Neuronal stem cell (in vitro differentiated cells): Measurements from ENCODE around the gene RHOBTB3. TPM values are rescaled to one million over a fixed set of nuclear protein-coding genes. Genes with fewer than 3 reads are reported as not detected.

Experiments used
- DNase-seq: peaks from one replicate; pipeline ENCODE4 v3.0.0-alpha.2; 2013; ENCODE audit warnings: low spot score
- H2AFZ ChIP-seq: one replicate; pipeline ENCODE4 v1.6.1; 2013; ENCODE audit warnings: mild to moderate bottlenecking, low read length, inconsistent platforms
- H2AK5ac ChIP-seq: 2 replicates; pipeline ENCODE4 v1.6.1; 2013; ENCODE audit warnings: low read depth, mild to moderate bottlenecking, inconsistent platforms, low read length, moderate library complexity, mixed read lengths
- H2BK120ac ChIP-seq: 2 replicates; pipeline ENCODE4 v1.6.1; 2013; ENCODE audit warnings: low read depth, mild to moderate bottlenecking, inconsistent platforms, low read length, moderate library complexity, mixed read lengths
- H2BK12ac ChIP-seq: one replicate; pipeline ENCODE4 v1.6.1; 2013; ENCODE audit warnings: low read length, inconsistent platforms
- H2BK15ac ChIP-seq: 2 replicates; pipeline ENCODE4 v1.6.1; 2013; ENCODE audit warnings: mild to moderate bottlenecking, low read length, inconsistent platforms, mixed read lengths
- H2BK5ac ChIP-seq: one replicate; pipeline ENCODE4 v1.6.1; 2013; ENCODE audit warnings: inconsistent platforms, mild to moderate bottlenecking, low read length, moderate library complexity
- H3K14ac ChIP-seq: one replicate; pipeline ENCODE4 v1.6.1; 2013; ENCODE audit warnings: low read length, inconsistent platforms
- H3K18ac ChIP-seq: 2 replicates; pipeline ENCODE4 v1.6.1; 2013; ENCODE audit warnings: low read length, inconsistent platforms
- H3K23ac ChIP-seq: 2 replicates; pipeline ENCODE4 v1.6.1; 2013; ENCODE audit warnings: low read depth, mild to moderate bottlenecking, mixed read lengths, low read length, inconsistent platforms; ENCODE audit not compliant: poor library complexity
- H3K27ac ChIP-seq: replicated peaks from 3 replicates; pipeline ENCODE4 v1.5.1; 2013; ENCODE audit warnings: low read length, inconsistent platforms
- H3K27me3 ChIP-seq, 3 experiments: 2 replicates each; pipeline ENCODE4 v1.6.1; 2013; ENCODE audit warnings: low read length in 3 of 3, mild to moderate bottlenecking in 2 of 3, inconsistent platforms in 1 of 3, low read depth in 1 of 3, mixed read lengths in 1 of 3, moderate library complexity in 1 of 3; ENCODE audit not compliant: control insufficient read depth in 3 of 3, insufficient read depth in 3 of 3
- H3K36me3 ChIP-seq, 2 donors: replicated peaks in 1 of 2; 2 replicates each; pipeline ENCODE4 v1.6.1; 2013; ENCODE audit warnings: low read length in 2 of 2; ENCODE audit not compliant: control insufficient read depth in 2 of 2, insufficient read depth in 2 of 2
- H3K4ac ChIP-seq: 2 replicates; pipeline ENCODE4 v1.6.1; 2013; ENCODE audit warnings: inconsistent platforms, mild to moderate bottlenecking, low read length, moderate library complexity
- H3K4me1 ChIP-seq, 2 donors: 1 replicate in 1 of 2; 2 replicates in 1 of 2; pipeline ENCODE4 v1.6.1; 2013; ENCODE audit warnings: low read length in 2 of 2, low read depth in 1 of 2; ENCODE audit not compliant: control insufficient read depth in 2 of 2, insufficient read depth in 1 of 2
- H3K4me2 ChIP-seq: one replicate; pipeline ENCODE4 v1.6.1; 2013; ENCODE audit warnings: mild to moderate bottlenecking, low read length, inconsistent platforms; ENCODE audit not compliant: insufficient read depth, poor library complexity, severe bottlenecking
- H3K4me3 ChIP-seq, 2 donors: 2 replicates each; pipeline ENCODE4 v1.5.1; 2013; ENCODE audit warnings: low read length in 2 of 2, mild to moderate bottlenecking in 2 of 2, inconsistent platforms in 1 of 2, moderate library complexity in 1 of 2
- H3K79me1 ChIP-seq: one replicate; pipeline ENCODE4 v1.6.1; 2013; ENCODE audit warnings: low read depth, mild to moderate bottlenecking, inconsistent platforms, low read length, moderate library complexity
- H3K9ac ChIP-seq: one replicate; pipeline ENCODE4 v1.6.1; 2013; ENCODE audit warnings: mild to moderate bottlenecking, low read depth, low read length, inconsistent platforms; ENCODE audit not compliant: poor library complexity
- H3K9me3 ChIP-seq, 2 donors: replicated peaks in 1 of 2; 2 replicates each; pipeline versions ENCODE3 to v1.6.1; 2013; ENCODE audit warnings: low read length in 2 of 2, mild to moderate bottlenecking in 2 of 2, inconsistent platforms in 1 of 2, low read depth in 1 of 2, mixed read lengths in 1 of 2, moderate library complexity in 1 of 2; ENCODE audit not compliant: control insufficient read depth in 2 of 2, insufficient read depth in 1 of 2
- H4K8ac ChIP-seq: one replicate; pipeline ENCODE4 v1.6.1; 2013; ENCODE audit warnings: low read depth, mild to moderate bottlenecking, inconsistent platforms, low read length, moderate library complexity
- H4K91ac ChIP-seq: one replicate; pipeline ENCODE4 v1.6.1; 2013; ENCODE audit warnings: low read length, low read depth, mild to moderate bottlenecking, inconsistent platforms; ENCODE audit not compliant: poor library complexity
- WGBS, 2 donors: extraction: QIAGEN DNeasy Blood & Tissue Kit; methylation state at CpG; one replicate each; pipeline ENCODE4 v1.1.7; 2013; ENCODE audit warnings: missing lambda C conversion rate in 2 of 2, mixed read lengths in 1 of 2; ENCODE audit not compliant: insufficient read length in 2 of 2, insufficient replicate concordance in 1 of 2; ENCODE audit errors: extremely low coverage in 2 of 2; 5-methylcytosine and 5-hydroxymethylcytosine counted together
- polyA plus RNA-seq, 2 experiments: library from polyadenylated mRNA; stranded (reverse); fragments of 200-250 nt; gene quantifications; one replicate each; pipeline ENCODE4 v1.2.3, GENCODE V29; 2013

RHOBTB3 gene
- 6.3 TPM for polyA plus RNA-seq (2013, experiment 1 of 2)
- polyA plus RNA-seq (2013, experiment 2 of 2): 7.3 TPM

- Histone ChIP-seq H3K27me3 (peaks cover 0 to 30% (median 5%) of the 10 kb centered on the region in 3 experiments), H3K18ac (peak within 1 kb of the TSS; percentile 94), H2BK15ac (peak within 1 kb of the TSS; percentile 64), H3K4me1 (peaks cover 6 to 37% of the 10 kb centered on the region in 2 donors), H3K4ac (no peak within 1 kb of the TSS), H3K9me3 (no peaks in the 10 kb centered on the region), H4K8ac (no peak within 1 kb of the TSS), H3K14ac (no peak within 1 kb of the TSS), H2AFZ (peak within 1 kb of the TSS; percentile 80), H2BK12ac (peak within 1 kb of the TSS; percentile 90), H3K9ac (peak within 1 kb of the TSS; percentile 92), H2BK120ac (peak within 1 kb of the TSS; percentile 72), H2BK5ac (peak within 1 kb of the TSS; percentile 66), H3K27ac (no peak within 1 kb of the TSS), H3K23ac (peak within 1 kb of the TSS; percentile 99), H4K91ac (no peak within 1 kb of the TSS), H3K36me3 (peaks cover 0 to 34% of the 10 kb centered on the region in 2 donors), H2AK5ac (peak within 1 kb of the TSS; percentile 56), H3K4me3 (peak within 1 kb of the TSS; percentile 85 to 88), H3K4me2 (peak within 1 kb of the TSS; percentile 93), H3K79me1 (no peaks in the 10 kb centered on the region)
- peak; percentile 65 for DNase-seq
- WGBS, 2 donors: no CpG with 5 or more reads among the region's 78 CpGs
These were observed at the start of gene RHOBTB3 for GRCh38 chr5:95730730-95731570. Gene RHOBTB3, plus strand, starts transcription at chr5:95731336. Its CDS starts 347 bp downstream, at chr5:95731683.

- no peak within 1 kb of the TSS for H3K4ac ChIP-seq
- H3K14ac ChIP-seq: no peak within 1 kb of the TSS
- H4K8ac ChIP-seq: no peak within 1 kb of the TSS
- no peak within 1 kb of the TSS for H2BK12ac ChIP-seq
- DNase-seq: no peak
- H2AFZ ChIP-seq: peak within 1 kb of the TSS; percentile 82
- H2BK15ac ChIP-seq: no peak within 1 kb of the TSS
- H3K36me3 ChIP-seq: no peaks in the 10 kb centered on the region
- H3K9me3 ChIP-seq: peaks cover 0 to 2% of the 10 kb centered on the region in 2 donors
- H2BK5ac ChIP-seq: no peak within 1 kb of the TSS
- no peak within 1 kb of the TSS for H3K18ac ChIP-seq
- no peaks in the 10 kb centered on the region for H3K27me3 ChIP-seq
- H3K4me3 ChIP-seq: no peak within 1 kb of the TSS
- WGBS, 2 donors: no CpG with 5 or more reads among the region's 1 CpG
- H3K79me1 ChIP-seq: no peaks in the 10 kb centered on the region
- no peak within 1 kb of the TSS for H2AK5ac ChIP-seq
- no peak within 1 kb of the TSS for H3K27ac ChIP-seq
- no peak within 1 kb of the TSS for H3K9ac ChIP-seq
- no peak within 1 kb of the TSS for H4K91ac ChIP-seq
- peaks cover 3 to 11% of the 10 kb centered on the region in 2 donors for H3K4me1 ChIP-seq
- no peak within 1 kb of the TSS for H2BK120ac ChIP-seq
- H3K4me2 ChIP-seq: no peak within 1 kb of the TSS
- no peak within 1 kb of the TSS for H3K23ac ChIP-seq
These were observed 48.2 kb upstream of the RHOBTB3 start, which contains the start of gene SPATA9 for GRCh38 chr5:95682891-95683290. Gene SPATA9, minus strand, starts transcription at chr5:95682991. Its CDS starts 137 bp downstream, at chr5:95682854.

- H2BK12ac ChIP-seq: no peak overlapping the region
- no peak for DNase-seq
- no peak overlapping the region for H2BK5ac ChIP-seq
These were observed 46.8 kb upstream of the RHOBTB3 start for GRCh38 chr5:95684361-95684760.

GRCh38 chr5:95686651-95687050, 44.5 kb upstream of the RHOBTB3 start:
- WGBS, 2 donors: no CpG with 5 or more reads among the region's 2 CpGs

More at GRCh38 chr5:95684361-95684760, 46.8 kb upstream of the RHOBTB3 start:
- H3K27me3 ChIP-seq: no peaks in the 10 kb centered on the region
- no peak overlapping the region for H3K9ac ChIP-seq
- H4K8ac ChIP-seq: no peak overlapping the region
- no peak overlapping the region for H2AK5ac ChIP-seq
- no peaks in the 10 kb centered on the region for H3K79me1 ChIP-seq
- peaks cover 3 to 11% of the 10 kb centered on the region in 2 donors for H3K4me1 ChIP-seq
- no peak overlapping the region for H3K4ac ChIP-seq
- no peak overlapping the region for H3K18ac ChIP-seq
- no peak overlapping the region for H3K14ac ChIP-seq
- no CpG with 5 or more reads among the region's 2 CpGs for WGBS, 2 donors
- H3K36me3 ChIP-seq: no peaks in the 10 kb centered on the region
- no peak overlapping the region for H3K4me2 ChIP-seq
- no peak overlapping the region for H2BK15ac ChIP-seq
- no peak overlapping the region for H2BK120ac ChIP-seq
- no peak overlapping the region for H3K4me3 ChIP-seq
- no peak overlapping the region for H3K23ac ChIP-seq
- no peak overlapping the region for H2AFZ ChIP-seq
- no peak overlapping the region for H4K91ac ChIP-seq
- peaks cover 0 to 2% of the 10 kb centered on the region in 2 donors for H3K9me3 ChIP-seq
- no peak overlapping the region for H3K27ac ChIP-seq

More at GRCh38 chr5:95686651-95687050, 44.5 kb upstream of the RHOBTB3 start:
- H3K4me2 ChIP-seq: no peak overlapping the region
- H3K27me3 ChIP-seq: no peaks in the 10 kb centered on the region
- peak overlapping the region; percentile 60 for H2AFZ ChIP-seq
- H3K23ac ChIP-seq: no peak overlapping the region
- no peak overlapping the region for H3K27ac ChIP-seq
- H3K36me3 ChIP-seq: no peaks in the 10 kb centered on the region
- H2BK120ac ChIP-seq: no peak overlapping the region
- no peak overlapping the region for H2BK5ac ChIP-seq
- no peak overlapping the region for H3K9ac ChIP-seq
- H4K91ac ChIP-seq: no peak overlapping the region
- H3K9me3 ChIP-seq: no peaks in the 10 kb centered on the region
- H3K18ac ChIP-seq: no peak overlapping the region
- DNase-seq: no peak
- no peak overlapping the region for H2BK15ac ChIP-seq
- no peak overlapping the region for H2BK12ac ChIP-seq
- H3K79me1 ChIP-seq: no peaks in the 10 kb centered on the region
- H3K4me3 ChIP-seq: no peak overlapping the region
- H3K14ac ChIP-seq: no peak overlapping the region
- no peak overlapping the region for H3K4ac ChIP-seq
- no peak overlapping the region for H4K8ac ChIP-seq
- H2AK5ac ChIP-seq: no peak overlapping the region
- H3K4me1 ChIP-seq: peaks cover 3 to 8% of the 10 kb centered on the region in 2 donors
